GM12878 (cell line): ENCODE data around the gene THRA. TPM values are rescaled to one million over a fixed set of nuclear protein-coding genes. Genes with fewer than 3 reads are reported as not detected.

Experiments
- BCL11A ChIP-seq: IDR thresholded peaks from 2 replicates; pipeline ENCODE4 v1.6.1; 2011; ENCODE audit warnings: low read depth, low read length
- BCLAF1 ChIP-seq: fragments of 450-650 bp; IDR thresholded peaks from 2 replicates; pipeline ENCODE4 v1.6.1; 2017; ENCODE audit warnings: antibody characterized with exemption, mild to moderate bottlenecking, moderate library complexity
- EGR1 ChIP-seq, 2 experiments: IDR thresholded peaks; 1 replicate in 1 of 2; 2 replicates in 1 of 2; pipeline ENCODE4 v1.6.1; 2011 to 2012; ENCODE audit warnings: low read depth in 2 of 2, low read length in 2 of 2, borderline replicate concordance in 1 of 2, mild to moderate bottlenecking in 1 of 2, moderate library complexity in 1 of 2
- EP300 ChIP-seq, 2 experiments: fragments of 150-350 bp in 1 of 2; IDR thresholded peaks; 2 replicates each; pipeline ENCODE4 v1.6.1; 2011 to 2012; ENCODE audit warnings: low read depth in 2 of 2, low read length in 2 of 2, borderline replicate concordance in 1 of 2, improper control_type of control experiment in 1 of 2, inconsistent platforms in 1 of 2; ENCODE audit not compliant: control insufficient read depth in 1 of 2
- HCFC1 ChIP-seq: fragments of 150-350 bp; IDR thresholded peaks from 2 replicates; pipeline ENCODE4 v1.6.1; 2014; ENCODE audit warnings: low read length
- HSF1 ChIP-seq: fragments of 150-350 bp; IDR thresholded peaks from 2 replicates; pipeline ENCODE4 v1.6.1; 2014; ENCODE audit warnings: mild to moderate bottlenecking, low read depth, low read length
- KAT2A ChIP-seq: conservative IDR thresholded peaks from 2 replicates; pipeline ENCODE4 v1.6.1; 2011; ENCODE audit warnings: low read depth, low read length; ENCODE audit not compliant: control insufficient read depth
- MAX ChIP-seq: IDR thresholded peaks from 2 replicates; pipeline ENCODE4 v1.6.1; 2012; ENCODE audit warnings: low read depth, low read length, improper control_type of control experiment
- MXI1 ChIP-seq: fragments of 150-350 bp; IDR thresholded peaks from 2 replicates; pipeline ENCODE4 v1.6.1; 2011; ENCODE audit warnings: low read depth, mild to moderate bottlenecking, inconsistent platforms, low read length, improper control_type of control experiment
- MYC ChIP-seq: IDR thresholded peaks from 2 replicates; pipeline ENCODE4 v1.6.1; 2011; ENCODE audit warnings: mild to moderate bottlenecking, low read length, moderate library complexity, inconsistent platforms; ENCODE audit not compliant: insufficient read depth, insufficient replicate concordance, insufficient read length, severe bottlenecking
- NKRF ChIP-seq: fragments of 450-650 bp; conservative IDR thresholded peaks from 2 replicates; pipeline ENCODE4 v1.6.1; 2017; ENCODE audit warnings: mild to moderate bottlenecking, moderate library complexity
- NR2C2 ChIP-seq: IDR thresholded peaks from 2 replicates; pipeline ENCODE4 v1.6.1; 2011; ENCODE audit warnings: borderline replicate concordance, low read depth; ENCODE audit not compliant: control insufficient read depth, insufficient read length
- POLR2A ChIP-seq: IDR thresholded peaks from 2 replicates; pipeline ENCODE4 v1.6.1; 2011; ENCODE audit warnings: low read depth, mild to moderate bottlenecking, low read length
- RAD51 ChIP-seq: fragments of 450-650 bp; IDR thresholded peaks from 2 replicates; pipeline ENCODE4 v1.6.1; 2016; ENCODE audit warnings: moderate library complexity, mild to moderate bottlenecking, inconsistent platforms
- RB1 ChIP-seq: fragments of 450-650 bp; formaldehyde crosslinking; IDR thresholded peaks from 2 replicates; pipeline ENCODE4 v1.6.1; 2017; ENCODE audit warnings: mild to moderate bottlenecking, borderline replicate concordance
- RBBP5 ChIP-seq: fragments of 200-600 bp; sonication (generic); conservative IDR thresholded peaks from 2 replicates; pipeline ENCODE4 v1.6.1; 2016
- RELA ChIP-seq: fragments of 450-650 bp; IDR thresholded peaks from 2 replicates; pipeline ENCODE4 v1.8.0; 2014; ENCODE audit warnings: borderline replicate concordance; ENCODE audit not compliant: partially characterized antibody
- RUNX3 ChIP-seq: IDR thresholded peaks from 2 replicates; pipeline ENCODE4 v1.6.1; 2012; ENCODE audit warnings: low read length, inconsistent platforms
- SMC3 ChIP-seq: IDR thresholded peaks from 2 replicates; pipeline ENCODE4 v1.6.1; 2011; ENCODE audit warnings: low read length, improper control_type of control experiment, borderline replicate concordance
- SUZ12 ChIP-seq: fragments of 200-600 bp; sonication (generic); IDR thresholded peaks from one replicate; pipeline ENCODE4 v1.6.1; 2018; ENCODE audit warnings: antibody characterized with exemption, mild to moderate bottlenecking; ENCODE audit not compliant: unreplicated experiment
- TARDBP ChIP-seq: IDR thresholded peaks from 2 replicates; pipeline ENCODE4 v1.6.1; 2016; ENCODE audit warnings: borderline replicate concordance
- ZNF207 ChIP-seq: fragments of 450-650 bp; IDR thresholded peaks from 2 replicates; pipeline ENCODE4 v1.6.1; 2014; ENCODE audit warnings: antibody characterized with exemption, mild to moderate bottlenecking, borderline replicate concordance
- ZNF24 ChIP-seq: fragments of 450-650 bp; IDR thresholded peaks from 2 replicates; pipeline ENCODE4 v1.6.1; 2017; ENCODE audit warnings: antibody characterized with exemption, mild to moderate bottlenecking
- polyA plus RNA-seq, 11 experiments: library from polyadenylated mRNA; depleted of rRNA in 4 of 11; unstranded in 6 of 11; stranded (reverse) in 5 of 11; fragments of >200 nt; fragmentation: Nextera tagmentation in 4 of 11; fragmentation: Illumina TruSeq in 1 of 11; extraction: Ambion mirVana in 4 of 11; extraction: Trizol in 1 of 11; gene quantifications; 1 replicate in 1 of 11; 2 replicates in 10 of 11; pipeline versions ENCODE4 v1.2.1 to v1.2.3, GENCODE V29; 2011 to 2016; ENCODE audit warnings: inconsistent platforms in 2 of 11, missing spikeins in 2 of 11, low read depth in 1 of 11
- total RNA-seq, 4 experiments: library from RNA; depleted of rRNA in 3 of 4; stranded (reverse); fragments of >200 nt in 3 of 4; fragmentation: Illumina TruSeq in 1 of 4; extraction: Trizol in 1 of 4; gene quantifications; 2 replicates each; pipeline versions ENCODE4 v1.2.1 to v1.2.3, GENCODE V29; 2013 to 2021

THRA gene
- total and polyA plus RNA-seq, 10 of the 15 experiments (the other 5 are each of a cell fraction or from before 2014, with no cell fraction given): 0.03 to 2.0 (median 0.64) TPM

- no peak for TF ChIP-seq BCL11A
- TF ChIP-seq MYC: no peak
- TF ChIP-seq KAT2A: no peak
- TF ChIP-seq HCFC1: peak; percentile 49; the same call in 1 of the 2 replicates
- no peak for TF ChIP-seq TARDBP
- no peak; a peak in 1 of 4 replicates for TF ChIP-seq EP300 (IDR thresholded peaks at IDR 0.05; ENCODE audit: borderline replicate concordance in 1 of 2, control insufficient read depth in 1 of 2, low read depth in 2 of 2, low read length in 2 of 2)
- no peak for TF ChIP-seq BCLAF1
- peak in 1 of 2 experiments; percentile 61; a peak in 1 of 3 replicates for TF ChIP-seq EGR1 (IDR thresholded peaks at IDR 0.05; ENCODE audit: borderline replicate concordance in 1 of 2, low read depth in 2 of 2, low read length in 2 of 2)
- TF ChIP-seq NKRF: peak; percentile 84
- 0 out of 2 replicates have a peak, but pooled peaks have one; percentile 41 for TF ChIP-seq RUNX3
- peak; percentile 90 for TF ChIP-seq SMC3
- TF ChIP-seq HSF1: no peak
- no peak for TF ChIP-seq ZNF24
- peak; percentile 65 for TF ChIP-seq POLR2A
- peak; percentile 99 for TF ChIP-seq MXI1
- TF ChIP-seq RAD51: peak; percentile 97
- TF ChIP-seq RB1: peak; percentile 91; the same call in 1 of the 2 replicates
- TF ChIP-seq NR2C2: no peak
- TF ChIP-seq SUZ12: no peak
- no peak for TF ChIP-seq RBBP5
- TF ChIP-seq MAX: peak; percentile 99
- no peak for TF ChIP-seq RELA
- TF ChIP-seq ZNF207: peak; percentile 61; the same call in 1 of the 2 replicates
Measured at GRCh38 chr17:40113110-40113906, 50.5 kb downstream of the THRA start (continued).
